ENCODE measurements around the gene CSK.

Gene CSK

DNA sequence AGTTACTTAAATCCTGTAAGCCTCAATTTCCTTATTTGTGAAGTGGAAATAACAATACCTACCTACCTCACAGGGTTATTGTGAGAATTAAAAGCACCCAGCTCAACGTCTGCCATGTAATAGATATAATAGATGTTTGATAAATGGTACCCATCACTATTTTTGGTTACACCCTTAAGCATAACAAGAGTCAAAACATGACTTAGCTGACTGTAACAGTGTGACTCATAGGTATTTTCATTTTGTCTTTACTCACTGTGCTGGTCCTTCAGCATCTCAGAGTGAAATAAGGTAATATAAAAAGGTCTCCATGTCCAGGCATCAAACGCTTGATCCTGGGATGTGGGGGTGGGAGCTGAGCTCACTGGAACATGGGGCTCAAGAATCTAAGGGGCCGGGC is 47.6 kb downstream of the CSK start:
- DNase-seq = no peak

DNA sequence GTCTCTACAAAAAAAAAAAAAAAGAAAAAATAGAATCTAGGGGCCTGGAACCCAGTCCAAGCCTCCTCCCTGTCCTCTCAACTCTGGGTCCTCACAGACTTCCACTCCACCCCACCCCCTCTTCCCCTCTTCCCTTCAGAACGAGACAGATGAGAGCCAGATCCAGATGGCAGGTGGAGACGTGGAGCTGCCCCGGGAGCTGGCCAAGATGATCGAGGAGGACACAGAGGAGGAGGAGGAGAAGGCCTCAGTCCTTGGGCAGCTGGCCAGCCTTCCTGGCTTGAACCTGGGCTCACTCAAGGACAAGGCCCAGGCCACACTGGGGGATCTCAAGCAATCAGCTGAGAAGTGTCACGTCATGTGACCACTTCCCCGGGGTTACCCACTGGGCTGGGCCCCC is 48.1 kb downstream of the CSK start:
- no peak for DNase-seq

DNA sequence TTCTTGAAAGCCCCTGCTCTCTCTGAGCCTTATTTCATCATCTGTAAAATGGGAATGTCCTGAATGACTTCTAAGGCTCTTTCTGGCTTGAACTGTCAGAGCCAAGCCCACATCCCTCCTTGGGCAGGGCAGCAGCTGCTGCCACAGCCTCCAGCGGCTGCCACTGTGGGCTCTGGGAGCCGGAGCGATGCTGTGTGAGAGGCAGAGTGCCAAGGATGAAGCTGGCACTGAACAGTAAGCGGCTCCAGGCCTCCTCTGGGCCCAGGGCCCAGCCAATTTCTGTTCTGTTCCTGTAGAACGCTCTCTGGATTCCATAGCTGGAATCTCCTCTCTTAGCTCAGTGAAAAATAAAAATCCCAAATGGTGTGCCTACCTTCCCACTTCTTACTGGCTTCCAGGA is 49.0 kb downstream of the CSK start:
- DNase-seq = no peak

DNA sequence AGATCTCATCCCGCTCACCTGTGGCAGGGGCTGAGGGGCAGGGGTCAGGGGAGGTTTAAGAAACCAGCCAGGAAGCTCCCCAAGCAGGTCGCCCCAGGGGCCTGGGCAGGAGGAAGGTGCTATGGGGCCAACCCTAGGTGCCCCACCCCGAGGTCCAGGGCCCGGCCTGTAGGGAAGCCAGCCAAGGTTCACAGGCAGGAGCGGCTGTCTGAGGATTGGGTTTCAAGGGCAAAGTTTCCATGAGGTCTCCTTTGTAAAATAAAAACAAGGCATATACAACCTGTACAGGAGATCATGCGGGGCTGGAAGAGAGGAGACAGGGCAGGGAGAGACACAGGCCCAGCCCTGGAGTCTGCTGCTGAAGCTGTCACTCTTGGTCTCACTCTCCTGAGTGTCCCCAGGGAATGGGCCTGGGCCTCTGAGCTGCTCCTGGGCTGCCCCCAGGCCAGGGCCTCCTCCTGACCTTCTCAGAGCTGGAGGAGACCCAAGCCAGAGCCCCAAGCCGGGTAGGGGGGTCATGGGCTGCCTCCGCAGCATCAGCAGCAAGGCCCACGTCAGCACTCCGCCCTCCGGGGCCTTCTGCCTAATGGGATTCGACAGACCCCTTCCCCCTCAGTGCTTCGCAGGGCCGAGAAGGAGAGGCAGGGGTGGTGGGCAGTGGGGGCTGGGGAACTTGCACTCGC is 50.1 kb downstream of the CSK start:
- no peak for DNase-seq

DNA sequence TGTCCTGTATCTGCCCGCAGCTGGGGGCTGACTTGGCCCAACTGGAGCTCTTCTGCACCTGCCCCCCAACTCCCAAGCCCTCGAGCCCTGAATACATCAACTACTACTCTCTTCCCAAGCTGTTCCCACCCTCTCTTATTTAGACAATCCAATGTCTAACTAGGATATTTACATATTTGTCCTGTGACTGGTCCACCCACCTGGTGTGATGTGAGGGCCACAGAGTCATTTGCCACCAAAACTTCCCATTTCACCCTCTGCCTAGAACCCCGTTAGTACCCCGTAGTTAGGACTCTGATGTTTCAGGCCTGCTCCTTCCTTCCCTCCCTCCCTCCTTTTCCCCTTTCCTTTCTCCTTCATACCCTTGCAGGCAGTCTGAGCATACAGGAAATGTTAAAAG is 50.9 kb downstream of the CSK start:
- no peak for DNase-seq

DNA sequence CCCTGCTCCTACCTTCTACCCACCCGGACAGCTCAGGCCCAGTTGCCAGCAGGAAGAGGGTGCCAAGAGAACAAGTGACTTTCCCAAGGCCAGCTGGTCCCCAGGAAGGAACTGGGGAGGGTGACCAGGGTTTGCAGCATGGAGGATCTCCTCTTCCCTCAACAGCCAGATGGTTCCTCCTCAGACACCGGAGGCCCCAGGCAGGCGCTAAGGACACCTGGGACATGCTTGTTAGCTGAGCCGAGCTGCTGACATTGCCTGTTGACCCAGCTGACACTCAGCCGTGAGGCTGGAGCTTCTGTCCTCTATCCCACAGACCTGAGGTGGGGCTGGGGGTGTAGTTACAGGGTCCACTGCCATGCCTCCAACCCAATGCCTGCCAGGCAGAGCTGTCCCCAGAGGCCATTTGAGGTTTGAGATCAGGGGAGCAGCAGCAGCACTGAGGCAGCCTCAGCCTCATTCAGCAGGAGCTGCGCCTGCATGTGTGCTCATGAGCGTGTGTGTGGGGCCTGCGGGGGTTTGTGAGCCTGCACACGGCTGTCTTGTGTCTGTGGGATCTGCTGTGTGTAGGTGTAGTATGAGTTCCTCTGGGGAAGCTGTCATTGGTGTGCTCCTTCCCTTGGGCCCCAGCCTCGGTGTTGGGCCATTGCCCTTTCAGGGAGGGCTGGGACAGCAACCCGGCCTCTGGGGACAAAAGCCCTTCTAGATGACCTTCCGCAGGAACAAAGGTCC is 51.7 kb downstream of the CSK start:
- no peak for DNase-seq

DNA sequence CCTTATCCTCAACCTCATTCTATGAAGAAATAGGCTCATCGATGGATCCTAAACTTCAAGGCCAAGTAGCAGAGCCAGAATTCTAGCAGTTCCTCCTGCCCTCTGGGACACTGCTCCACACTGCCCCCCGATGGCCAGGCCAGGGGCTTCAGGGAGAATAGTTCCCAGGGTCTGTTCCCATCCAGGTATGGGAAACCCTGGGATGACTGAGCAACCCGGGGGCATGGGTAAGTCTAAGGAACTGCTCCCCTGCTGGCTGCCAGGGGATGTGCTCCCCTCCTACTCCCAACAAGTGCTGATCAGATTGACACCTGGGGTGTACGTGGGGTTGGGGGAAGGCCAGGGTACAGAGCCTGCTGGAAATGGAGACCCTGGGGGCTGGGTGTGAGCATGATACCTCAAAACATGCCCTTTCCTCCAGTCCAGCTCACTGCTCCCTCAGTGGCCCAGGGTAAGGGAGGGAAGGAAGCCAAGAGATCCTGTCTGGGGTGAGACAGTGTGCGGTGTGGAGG is 53.5 kb downstream of the CSK start:
- DNase-seq = peak; percentile 46

DNA sequence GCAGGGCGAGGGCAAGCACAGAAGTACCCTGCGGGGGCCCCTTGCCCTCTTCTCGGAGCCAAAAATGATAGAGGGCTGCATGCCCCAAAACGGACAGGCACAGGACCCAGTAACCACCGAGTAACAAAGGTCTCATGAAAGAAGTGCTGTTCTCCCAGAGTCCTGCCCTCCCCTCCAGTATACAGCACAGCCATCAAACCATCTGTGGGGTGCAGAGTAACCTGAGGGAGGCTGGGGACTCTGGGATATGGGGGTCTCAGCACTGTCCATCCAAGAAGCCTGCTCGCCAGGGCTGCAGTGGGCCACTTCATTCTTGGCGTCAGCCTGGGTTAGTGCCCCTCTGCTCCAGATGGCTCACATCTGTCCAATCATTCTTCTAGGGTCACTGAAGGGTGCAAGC is 55.0 kb downstream of the CSK start:
- DNase-seq = no peak

DNA sequence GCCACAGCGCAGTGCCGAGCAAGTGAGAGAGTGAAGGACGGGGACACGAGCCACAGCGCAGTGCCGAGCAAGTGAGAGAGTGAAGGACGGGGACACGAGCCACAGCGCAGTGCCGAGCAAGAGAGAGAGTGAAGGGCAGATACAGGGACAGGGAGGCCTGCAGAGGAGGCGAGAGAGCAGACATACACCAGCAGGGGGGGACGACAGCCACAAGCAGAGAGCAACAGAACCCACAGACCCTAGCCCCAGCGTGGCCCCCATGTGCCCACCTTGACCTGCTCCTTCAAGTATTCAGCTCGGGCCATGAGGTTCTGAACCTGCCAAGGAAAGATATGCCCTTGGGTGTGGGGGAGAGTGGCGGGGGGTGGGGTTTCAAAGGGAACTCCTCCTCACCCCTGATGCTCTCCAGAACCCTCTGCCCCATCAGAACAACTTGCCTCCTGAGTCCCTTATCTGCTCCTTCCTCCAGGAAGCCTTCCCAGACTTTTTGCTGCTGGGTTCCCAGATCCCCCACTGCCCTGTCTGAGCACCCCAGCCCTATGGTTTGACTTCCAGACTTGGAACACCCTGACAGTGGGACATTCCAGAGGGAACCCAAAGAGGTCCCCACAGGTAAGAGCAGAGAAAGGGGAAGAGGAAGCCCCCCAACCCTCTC is 55.7 kb downstream of the CSK start:
- DNase-seq = no peak

DNA sequence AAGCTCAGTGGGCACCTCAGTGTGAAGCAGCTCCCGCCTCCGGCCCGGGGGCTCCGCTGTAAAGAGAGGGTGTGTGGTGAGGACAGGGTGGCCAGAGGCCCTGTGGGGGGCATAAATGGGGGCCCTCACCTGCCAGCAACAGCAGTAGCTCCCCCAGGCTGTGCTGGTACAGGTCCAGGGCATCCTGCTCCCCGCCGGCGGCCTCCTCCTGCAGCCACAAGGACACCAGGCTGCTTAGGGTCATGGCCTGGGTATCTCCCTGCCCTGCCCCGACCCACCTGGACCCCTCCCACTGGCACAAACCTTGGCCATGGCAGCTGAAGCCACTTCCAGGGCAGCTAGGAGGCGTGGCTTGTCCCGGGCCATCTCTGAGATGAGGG is 56.2 kb downstream of the CSK start:
- no peak for DNase-seq

DNA sequence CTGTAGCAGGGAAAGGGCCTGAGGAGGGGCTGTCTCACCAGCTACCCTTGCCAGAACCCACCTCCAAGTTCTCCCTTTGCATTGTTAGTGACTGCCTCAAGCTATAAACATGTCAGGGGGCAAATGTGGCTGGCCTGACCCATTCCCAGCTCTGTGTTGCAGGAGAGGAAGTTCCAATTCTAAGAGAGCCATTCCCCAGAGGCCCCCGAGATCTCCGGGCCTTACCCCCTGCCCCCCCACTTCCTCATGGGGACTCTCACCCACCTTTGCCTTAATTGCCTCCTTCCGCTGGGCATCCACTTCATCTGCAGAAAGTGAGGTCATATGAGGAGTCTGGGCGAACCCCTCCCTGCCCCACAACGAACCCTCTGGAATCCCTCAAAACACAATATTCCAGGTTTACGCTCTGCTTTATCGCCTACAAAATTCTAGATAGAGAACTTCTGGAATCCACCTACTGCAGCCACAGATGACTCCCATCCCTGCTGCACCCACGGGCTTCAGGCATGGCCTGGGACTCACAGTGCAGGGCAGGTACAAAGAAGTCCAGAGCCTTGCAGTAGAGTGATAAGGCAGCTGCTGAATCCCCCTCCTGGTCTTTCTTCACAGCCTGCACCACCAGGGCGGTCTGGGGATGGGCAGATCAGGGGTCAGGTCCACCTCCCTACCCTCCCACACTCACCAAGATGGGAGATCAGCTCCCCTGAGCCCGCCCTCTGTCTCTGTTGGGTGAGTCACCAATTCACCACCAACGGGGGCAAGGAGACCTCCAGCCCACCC is 57.1 kb downstream of the CSK start:
- no peak for DNase-seq

DNA sequence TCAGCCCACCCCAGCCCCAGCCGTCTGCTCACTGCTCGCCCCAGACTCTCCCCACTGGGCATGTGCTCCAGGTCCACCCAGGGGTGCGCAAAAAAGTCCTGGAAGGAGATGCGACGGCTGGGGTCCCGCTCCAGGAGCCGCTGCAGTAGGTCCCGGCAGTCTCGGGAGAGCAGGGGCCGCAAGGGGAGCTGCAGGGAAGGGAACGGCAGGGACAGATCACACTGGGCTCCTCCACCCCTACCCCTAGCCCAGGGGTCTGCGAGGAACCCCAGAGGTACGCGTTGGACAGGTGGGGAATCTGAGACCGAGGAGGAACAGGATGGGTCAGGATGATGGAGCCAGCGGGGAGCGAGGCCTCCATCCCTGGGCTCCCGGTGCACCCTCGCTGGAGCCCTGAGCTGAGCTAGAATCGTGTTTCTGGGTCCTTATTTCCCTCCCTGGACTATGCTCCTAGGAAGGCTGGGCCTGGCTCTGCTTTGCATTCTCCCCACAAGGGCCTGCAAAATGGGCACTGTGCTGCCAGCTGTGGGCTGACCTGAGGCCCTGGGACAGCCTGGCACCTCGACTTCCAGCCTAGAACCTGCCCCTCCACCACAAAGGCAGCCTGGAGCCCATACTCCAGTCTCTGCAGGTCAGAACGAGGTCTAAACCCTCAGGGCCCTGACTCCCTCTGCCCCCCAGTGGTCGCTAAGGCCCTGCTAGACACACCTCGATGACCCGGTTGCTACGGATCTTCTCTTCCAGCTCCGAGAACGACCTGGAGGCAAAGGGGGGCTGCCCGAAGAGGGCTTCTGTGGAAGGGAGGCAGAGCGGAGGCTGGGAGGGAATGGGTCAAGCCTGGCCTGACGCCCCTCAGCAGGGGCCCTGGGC is 57.9 kb downstream of the CSK start:
- DNase-seq = no peak

DNA sequence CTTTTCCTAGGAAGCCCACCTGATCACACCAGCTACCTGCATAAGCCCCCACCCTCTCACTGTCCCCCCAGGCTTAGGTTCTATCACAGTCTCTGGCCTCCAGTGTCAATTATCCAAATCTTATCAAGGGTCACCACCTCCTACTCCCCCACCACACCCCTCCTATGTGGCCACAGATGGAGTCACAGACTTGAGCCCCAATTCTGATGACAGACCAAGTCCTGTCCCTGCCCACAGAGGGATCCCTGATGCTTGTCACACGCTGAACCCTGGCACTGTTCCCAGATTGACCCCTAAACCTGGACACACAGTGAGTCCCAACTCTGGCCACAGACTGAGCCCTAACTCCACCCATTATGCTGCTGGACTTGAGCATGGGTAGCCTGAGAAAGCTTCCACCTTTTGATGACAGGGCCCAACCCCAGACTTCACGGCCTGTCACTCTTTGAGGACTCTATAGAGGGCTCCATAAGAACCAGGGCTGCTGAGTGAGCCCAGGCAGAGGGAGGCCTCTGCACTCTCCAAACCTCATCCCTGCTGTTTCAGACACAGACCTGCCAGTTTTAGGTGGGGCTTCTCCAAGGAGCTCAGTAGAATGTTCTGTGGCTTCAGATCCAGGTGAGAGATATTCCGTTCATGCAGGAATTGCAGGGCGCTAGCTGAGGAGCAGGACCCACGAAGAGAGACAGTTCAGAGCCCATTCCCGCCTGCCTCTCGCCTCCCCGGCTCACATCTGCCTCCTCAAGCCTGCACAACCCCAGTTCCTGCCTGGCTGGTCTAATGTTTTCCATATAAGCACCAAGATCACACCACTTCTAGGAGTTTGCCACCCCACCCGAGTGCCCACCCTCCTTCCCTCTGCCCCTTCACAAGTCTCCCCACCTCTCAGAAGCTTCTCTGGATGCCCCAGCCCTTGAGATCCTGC is 59.2 kb downstream of the CSK start:
- no peak for DNase-seq

DNA sequence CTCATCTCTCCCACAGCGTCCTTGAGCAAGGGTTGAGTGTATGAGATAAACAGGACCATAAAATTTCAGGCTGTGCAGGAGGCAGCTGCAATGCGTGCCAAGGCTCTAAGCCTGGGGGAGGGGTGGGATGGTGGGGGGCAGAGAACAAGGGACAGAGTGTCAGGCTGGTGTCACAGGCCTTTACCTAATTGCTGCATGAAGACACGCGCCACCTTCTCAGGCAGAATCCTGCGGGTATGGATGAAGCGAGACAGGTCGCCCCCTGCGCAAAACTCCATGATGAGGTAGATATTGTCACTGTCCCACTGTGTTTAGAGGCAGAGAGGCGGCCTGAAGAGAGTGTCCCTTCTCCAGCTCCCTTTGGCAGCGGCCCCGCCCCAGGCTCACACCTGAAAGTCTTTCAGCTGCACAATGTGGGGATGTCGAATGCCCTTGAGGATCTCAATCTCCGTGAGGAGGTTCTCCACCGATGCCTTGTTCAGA is 60.1 kb downstream of the CSK start:
- DNase-seq = no peak

DNA sequence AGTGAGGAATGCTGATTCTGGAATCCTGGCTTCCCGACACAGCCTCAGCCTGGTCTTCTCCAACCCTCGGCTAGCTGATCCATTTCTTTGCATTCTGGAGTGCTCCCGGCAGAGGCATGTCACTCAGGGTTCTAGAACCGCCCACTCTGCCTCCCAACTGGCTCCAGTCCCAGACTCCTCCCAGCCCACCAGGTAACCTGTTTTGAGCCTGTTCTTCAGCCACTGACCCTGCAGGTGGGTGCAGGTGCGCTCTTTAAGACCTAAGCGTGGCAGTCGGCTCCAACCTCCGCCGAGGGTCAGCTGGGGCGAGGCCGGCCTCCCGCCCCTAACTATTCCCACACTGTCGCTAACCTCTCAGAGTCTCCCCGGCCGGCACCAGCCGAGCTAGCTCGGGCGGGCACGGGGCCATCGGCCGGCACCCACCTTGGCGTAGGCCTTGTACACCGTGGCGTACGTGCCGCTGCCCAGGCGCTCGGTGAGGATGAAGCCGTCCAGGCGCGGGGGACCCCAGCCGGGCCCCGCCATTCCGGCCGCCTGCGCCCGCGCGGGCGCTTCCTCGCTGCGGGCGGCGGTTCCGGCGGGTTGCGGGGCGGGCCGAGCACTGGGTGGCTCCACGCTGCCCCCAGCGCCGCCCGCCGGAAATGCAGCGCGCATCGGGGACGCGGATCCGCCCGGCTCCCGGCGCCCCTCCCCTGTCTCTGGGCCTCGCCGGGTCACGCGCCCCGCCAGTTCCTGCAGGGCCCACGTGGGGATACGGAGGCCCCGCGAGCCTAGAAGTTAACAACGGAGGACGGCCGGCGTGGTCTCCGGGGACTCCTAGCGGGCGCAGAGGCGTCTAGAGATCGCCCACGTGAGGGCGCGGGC is 60.9 kb downstream of the CSK start, which contains the start of gene ULK3:
TSS of gene ULK3 (minus strand) at position 576 of the 864 bp plus-strand sequence. CDS start at position 525, 51 bp downstream.
- peak; percentile 94 for DNase-seq

DNA sequence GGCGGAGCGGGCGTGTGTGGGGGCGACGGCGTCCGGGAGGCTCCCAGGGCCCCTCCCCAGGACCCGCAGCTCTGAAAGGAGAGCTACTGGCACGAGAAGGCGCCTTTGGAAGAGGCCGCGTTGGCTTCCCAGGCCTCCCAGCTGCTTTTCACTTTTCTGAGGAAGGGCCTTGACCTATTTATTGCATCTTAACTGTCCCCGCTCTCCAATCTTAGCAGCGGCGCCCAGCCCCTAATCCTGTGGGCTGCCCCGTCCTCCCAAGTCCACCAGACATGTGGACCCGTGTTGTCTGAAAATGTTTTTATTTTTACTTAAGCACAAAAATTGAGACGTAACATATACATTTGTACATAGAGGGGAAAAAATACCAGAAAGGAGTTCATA is 61.6 kb downstream of the CSK start:
- no peak for DNase-seq

DNA sequence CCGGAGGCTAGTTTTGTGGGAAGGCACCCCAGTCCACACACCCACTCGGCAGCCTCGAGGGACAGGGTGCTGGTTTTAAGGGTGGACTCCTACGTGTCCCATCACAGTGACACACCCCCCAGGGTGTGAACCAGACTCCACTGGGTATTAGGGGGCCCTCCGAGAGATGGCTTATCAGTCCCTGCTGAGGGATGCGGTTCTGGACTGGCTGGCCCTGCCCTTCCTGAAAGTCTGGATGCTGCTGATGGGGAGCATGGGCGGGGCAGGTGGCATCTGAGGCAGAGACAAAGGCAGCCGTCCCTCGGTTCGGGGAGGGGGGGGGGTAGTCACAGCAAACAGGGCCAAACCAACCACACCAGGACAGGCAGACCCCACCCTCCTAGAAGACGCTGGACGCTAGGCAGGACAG is 62.0 kb downstream of the CSK start:
- DNase-seq = no peak

DNA sequence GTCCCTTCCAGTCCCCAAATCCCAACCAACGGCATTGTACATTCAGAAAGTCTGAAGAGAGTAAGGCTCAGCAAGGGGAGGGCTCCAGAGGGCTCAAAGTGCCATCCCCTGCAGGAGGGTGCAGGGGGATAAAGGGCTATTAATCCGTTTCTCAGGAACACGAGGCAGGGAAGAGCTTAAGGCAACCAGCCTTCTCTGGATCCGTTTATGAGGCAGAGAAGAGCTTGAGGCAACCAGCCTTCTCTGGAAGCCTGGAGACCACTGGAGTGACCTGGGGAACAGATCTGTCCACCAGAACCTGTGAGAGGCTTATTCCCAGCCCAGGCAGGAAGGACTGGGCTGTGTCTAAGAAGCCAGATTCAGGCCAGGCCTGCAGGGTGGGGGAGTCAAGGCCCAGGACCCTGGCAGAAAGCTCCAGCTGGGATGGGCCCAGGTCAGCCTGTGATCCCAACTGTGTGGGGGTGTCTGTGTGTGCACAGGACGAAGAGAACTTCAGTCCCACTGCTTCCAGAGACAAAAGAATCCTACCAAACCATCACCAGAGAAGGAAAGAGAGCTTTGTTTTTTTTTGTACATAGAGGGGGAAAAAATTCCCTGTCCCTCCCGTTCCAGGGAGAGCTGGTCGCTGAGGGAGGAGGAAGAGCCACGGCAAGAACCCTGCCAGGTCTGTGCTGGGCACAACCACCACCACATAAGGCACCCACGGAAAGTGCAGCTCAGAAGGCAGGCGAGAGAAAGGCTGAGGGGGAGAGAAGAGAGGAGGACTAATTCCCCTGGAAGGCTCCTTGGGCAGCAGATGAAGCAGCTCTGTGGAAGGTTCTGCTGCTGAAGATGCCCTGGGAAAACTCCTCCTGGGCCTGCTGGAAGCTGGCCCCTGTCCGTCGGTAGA is 62.7 kb downstream of the CSK start:
- DNase-seq = no peak

DNA sequence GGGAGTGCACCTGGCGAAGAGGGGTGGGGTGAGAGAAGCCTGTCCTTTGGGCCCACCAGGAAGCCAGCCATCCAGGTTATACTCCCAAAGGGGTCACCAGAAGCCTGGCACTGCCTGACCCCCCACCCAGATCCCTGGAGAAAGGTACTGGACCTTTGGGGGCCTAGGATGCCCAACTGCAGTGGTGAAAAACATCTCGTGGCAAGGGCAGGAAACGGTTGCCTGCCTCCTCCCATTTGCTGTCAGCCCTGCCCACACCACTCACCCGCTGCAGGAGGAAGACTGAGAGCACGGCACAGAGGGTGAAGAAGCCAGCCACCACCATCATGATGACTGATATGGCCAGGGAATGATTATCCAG is 63.3 kb downstream of the CSK start:
- DNase-seq = peak; percentile 62

Measured in activated naive CD4-positive, alpha-beta T cell treated with anti-CD3 and anti-CD28 coated beads, Interleukin-2, amount 50 U/mL, for 16 hours (primary cell).